ENCODE data around the gene MTCL1.

The MTCL1 gene

DNA sequence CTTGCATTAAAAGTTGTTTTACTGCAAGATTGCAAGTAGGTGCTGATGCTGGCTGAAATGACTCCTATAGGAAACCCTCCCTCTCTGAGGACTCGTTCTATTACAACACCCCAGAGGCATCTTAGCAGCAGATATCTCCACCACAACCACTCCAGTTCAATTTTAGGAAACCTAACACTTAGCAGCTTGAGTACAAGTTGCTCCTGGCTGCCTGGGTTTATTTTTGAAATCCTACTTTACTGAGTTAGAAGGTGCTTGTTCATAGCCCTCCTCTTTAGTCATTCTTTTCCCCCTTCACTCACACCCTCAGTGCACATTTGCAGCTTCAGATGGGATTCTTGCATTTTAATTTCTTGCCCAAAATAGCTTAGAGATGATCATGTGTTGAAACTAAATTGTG, 111.5 kb downstream of the MTCL1 start:
- DNase-seq, result no peak

DNA sequence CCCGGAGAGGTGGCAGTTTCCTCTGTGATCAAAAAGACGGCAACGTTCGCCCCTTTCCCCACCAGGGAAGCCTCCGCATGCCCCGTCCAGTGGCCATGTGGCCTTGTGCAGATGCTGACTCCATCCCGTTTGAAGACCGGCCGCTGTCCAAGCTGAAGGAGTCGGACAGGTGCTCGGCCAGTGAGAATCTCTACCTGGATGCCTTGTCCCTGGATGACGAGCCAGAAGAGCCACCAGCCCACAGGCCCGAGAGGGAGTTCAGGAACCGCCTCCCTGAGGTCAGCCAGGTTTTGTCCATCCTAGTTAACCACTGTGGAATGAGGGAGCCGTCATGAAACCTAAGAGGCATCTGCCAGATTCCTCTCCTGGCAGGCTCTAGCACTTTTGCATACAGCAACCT, 113.6 kb downstream of the MTCL1 start:
- DNase-seq, result no peak

DNA sequence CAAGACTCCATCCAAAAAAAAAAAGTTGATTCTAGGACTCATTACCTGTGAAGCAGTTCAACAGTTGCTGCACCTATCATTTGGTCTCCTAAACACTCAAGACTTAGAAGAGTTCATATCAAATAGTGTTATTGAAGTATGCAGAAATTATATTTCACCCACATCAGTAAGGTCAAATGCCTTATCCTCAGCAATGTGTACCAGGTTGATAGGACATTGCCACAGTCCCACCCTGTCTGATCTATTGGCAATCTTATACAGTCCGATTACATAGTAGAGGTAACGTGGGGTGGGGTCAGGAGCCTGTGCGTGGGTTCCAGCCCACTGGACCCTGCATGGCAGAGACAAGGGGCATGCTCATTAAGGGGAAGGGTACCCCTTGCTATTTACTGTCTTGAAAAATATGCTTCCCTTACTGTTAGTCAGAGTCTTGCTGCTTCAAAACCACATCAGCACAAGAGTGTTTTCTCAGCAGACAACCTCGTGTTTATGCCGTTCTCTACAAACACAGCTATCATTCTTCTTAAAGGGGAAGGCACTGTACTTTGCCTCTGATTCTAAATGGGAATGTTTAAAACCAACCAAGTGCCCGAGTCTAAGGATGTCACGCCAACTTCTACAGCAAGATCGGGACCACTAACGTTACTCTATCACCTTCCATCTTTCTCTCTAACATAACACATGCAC, 115.2 kb downstream of the MTCL1 start:
- DNase-seq, result no peak

DNA sequence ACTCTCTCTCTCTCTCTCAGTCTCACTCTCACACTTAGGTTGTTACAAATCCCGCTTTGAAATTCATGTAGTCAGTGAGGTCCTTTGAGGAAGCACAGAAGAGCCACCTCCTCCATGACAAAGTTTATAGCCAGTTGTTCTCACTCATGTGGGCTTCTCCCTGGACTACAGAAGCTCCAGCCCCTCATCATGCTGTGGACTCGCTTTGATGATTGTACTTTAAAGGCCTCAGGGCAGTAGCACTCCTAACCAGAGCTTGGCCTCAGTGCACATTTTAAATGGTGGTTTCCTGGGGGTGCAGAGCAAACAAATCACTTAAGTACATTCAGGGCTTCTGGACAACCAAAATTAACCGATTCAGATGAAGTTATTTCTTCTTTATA, 115.7 kb downstream of the MTCL1 start:
- DNase-seq, result no peak

GRCh38 chr18:8821531-8821930, 116.2 kb downstream of the MTCL1 start:
- no peak for DNase-seq

DNA sequence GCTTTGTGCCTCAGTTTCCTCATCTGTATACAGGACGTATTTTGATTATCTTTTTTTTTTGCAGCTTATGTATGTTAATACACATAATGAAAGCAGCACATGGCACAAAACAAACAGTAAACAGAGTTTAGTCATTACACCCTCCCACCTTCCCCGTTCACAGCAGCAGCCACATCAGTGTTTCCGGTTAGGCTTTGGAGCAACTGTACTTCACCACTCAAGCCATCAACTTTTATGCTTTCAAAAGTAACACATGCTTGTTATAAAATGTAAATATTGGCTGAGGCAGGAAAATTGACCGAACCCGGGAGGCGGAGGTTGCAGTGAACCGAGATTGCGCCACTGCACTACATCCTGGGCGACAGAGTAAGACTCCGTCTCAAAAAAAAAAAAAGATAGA, 117.3 kb downstream of the MTCL1 start:
- DNase-seq, result no peak

GRCh38 chr18:8823530-8823929, 118.2 kb downstream of the MTCL1 start:
- no peak for DNase-seq

- no peak for DNase-seq
Measured at GRCh38 chr18:8824846-8825245, 119.5 kb downstream of the MTCL1 start.

DNA sequence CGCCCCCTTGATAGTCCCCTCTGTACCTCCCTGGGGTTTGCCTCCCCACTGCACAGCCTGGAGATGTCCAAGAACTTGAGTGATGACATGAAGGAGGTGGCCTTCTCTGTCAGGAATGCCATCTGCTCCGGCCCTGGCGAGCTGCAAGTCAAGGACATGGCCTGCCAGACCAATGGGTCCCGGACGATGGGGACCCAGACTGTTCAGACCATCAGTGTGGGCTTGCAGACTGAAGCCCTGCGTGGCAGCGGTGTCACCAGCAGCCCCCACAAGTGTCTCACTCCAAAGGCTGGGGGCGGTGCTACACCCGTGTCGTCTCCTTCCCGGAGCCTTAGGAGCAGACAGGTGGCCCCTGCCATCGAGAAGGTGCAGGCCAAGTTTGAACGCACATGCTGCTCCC, 119.9 kb downstream of the MTCL1 start:
- no peak for DNase-seq

GRCh38 chr18:8825729-8826375, 120.5 kb downstream of the MTCL1 start:
- no peak for DNase-seq

DNA sequence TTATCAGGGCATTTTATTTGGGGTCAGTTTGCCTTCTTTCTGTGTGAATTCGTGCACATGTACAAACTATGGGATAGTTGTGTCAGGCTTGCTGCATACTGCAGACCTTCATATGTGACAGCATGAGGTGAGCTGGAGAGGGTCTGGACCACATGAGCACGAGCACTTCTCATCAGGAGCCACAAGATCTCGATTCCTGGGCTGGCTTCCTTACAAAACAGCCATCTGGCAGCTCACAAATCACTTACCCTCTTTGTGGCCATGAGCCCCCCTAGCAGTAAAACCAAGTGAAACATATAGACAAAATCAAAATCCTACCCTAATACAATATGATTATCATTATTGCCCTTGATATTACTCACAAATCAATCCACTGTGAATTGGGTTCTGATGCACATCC, 121.2 kb downstream of the MTCL1 start:
- DNase-seq, result no peak

- no peak for DNase-seq
Measured at GRCh38 chr18:8826971-8827370, 121.6 kb downstream of the MTCL1 start.

DNA sequence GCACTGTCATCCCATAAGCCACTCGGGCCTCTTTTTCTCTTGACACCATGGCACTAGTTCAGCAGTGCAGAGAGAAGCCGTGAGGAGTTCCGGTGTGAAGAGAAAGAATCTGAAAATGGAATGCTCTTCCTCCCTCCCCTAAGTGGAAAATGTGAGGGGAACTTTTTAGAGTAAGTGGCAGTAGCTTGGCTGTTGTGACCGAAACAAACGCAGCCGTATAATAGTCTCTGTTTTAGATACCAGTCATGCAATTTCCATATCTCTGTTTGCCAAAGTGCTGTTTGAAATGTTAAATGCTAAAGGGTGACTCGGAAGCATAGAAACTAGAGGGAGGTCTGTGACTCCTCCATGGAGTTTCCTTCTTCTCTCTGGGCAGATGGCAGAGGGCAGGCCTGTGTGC, 122.9 kb downstream of the MTCL1 start:
- no peak for DNase-seq

DNA sequence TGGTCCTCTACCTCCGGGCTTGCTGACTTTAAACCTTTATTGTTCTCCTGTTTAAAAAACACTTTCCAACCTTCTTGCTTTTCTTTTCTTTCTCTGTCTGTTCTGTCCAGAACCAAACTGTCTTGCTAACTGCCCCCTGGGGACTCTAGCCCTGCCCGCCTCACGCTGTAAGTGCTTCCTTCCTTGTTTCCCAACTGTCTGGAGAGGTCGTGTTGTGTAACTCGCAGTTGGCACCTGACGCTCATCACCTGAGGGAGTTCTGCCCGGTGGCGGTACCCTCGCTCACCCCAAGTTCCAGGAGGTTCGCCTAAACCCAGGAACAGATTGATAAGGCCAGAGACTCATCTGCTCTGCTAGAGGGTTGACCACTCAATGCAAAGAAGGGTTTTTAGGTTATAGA, 123.4 kb downstream of the MTCL1 start:
- DNase-seq, result no peak

DNA sequence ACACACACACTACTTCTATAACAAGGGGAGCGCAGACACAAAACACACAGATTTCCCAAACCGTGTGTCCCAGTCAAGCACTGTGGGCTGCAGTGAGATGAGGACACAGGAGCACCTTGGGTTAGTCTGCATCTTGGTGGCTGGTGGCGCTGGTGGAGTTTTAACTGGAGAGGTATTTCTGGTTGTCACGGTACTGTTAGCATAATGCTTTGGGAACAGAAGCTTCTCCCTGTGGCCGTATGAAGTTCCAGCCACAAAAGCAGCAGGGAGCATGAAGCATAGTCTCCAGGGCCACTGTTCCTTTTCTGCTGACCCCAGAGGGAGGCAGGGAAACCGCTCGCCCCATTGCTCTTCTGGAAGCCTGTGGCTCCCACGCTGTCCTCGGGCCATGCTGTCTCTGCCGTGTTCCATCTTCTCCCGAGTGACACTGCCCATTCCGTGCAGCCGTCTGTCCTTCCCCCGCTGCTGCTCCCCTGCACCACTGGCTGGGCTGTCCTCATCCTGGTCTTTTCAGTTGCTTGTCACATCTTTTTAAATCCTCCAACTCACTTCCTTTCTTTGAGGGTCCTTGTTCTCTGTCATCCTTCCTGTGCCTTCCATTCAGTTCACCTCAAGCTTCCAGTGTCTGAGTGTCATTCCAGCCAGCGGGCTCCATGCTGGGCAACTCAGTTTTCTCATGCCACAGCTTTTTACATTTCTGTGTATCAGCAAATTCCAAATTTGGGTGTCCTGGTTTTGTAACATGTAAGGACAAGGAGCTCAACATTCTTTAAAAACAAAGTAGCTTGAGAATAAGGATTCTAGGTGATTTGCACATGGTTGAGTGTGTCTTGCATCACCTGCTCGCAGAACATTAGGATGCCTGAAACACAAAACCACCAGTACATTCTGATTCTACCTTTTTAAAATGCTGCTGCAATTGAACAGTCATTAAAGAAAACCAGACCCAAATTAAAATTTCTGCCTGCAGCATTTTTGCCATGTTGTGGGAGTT, 125.0 kb downstream of the MTCL1 start:
- no peak for DNase-seq

GRCh38 chr18:8831112-8831511, 125.8 kb downstream of the MTCL1 start:
- DNase-seq, result no peak

GRCh38 chr18:8831531-8831930, 126.2 kb downstream of the MTCL1 start:
- DNase-seq, result no peak

DNA sequence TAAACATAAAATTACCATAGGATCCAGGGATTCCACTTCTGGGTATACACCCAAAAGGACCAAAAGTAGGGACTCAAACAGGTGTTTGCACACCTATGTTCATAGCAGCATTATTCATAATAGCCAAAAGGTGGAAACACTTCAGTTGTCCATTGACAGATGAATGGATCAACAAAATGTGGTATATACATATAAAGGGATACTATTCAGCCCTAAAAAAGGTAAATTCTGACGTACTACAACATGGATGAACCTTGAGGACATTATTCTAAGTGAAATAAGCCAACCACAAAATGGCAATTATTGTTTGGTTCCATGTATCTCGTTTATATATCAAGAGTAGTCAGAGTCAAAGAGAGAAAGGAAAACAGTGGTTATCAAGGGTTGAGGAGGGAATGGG, 128.1 kb downstream of the MTCL1 start:
- no peak for DNase-seq

GRCh38 chr18:8834881-8835280, 129.5 kb downstream of the MTCL1 start:
- no peak for DNase-seq

DNA sequence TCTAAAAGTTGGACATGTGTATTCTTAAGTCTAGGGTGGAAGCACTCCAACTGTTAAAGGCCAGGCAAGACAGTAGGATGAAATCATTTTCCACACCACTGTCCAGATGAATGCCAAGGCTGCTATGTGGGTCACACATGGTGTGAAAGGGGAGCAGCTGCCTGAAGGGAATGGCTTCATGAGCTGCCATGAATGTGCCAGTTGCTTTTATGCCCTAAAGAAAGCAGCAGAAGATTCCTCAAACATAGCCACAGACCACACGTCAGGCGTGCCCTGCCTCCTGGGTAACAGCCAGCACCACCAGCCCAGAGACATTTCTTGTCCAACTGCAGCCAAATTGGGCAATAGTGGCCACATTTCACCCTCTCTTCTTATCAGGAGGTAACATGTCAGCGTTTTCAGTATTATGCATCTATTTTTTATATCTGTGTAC, 130.2 kb downstream of the MTCL1 start:
- DNase-seq, result no peak

DNA sequence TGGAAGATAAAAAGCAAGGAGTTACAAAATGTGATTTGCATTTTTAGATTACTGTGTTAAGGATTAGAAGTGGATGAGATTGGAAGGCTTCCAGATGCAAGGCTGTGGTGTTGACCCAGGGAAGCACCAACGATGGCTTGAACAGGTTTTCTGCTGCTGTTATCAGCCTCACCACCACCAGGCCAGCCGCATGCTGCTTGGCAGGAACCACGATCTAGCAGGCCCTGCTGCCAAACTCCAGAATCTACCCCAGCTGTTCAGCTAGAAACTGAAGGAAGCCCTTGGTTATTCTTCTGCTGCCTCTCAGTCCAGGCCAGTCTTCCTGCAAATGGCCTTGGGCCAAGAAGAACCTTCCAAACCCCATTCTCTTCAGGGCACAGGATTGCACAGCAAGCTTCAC, 133.9 kb downstream of the MTCL1 start:
- DNase-seq, result no peak

DNA sequence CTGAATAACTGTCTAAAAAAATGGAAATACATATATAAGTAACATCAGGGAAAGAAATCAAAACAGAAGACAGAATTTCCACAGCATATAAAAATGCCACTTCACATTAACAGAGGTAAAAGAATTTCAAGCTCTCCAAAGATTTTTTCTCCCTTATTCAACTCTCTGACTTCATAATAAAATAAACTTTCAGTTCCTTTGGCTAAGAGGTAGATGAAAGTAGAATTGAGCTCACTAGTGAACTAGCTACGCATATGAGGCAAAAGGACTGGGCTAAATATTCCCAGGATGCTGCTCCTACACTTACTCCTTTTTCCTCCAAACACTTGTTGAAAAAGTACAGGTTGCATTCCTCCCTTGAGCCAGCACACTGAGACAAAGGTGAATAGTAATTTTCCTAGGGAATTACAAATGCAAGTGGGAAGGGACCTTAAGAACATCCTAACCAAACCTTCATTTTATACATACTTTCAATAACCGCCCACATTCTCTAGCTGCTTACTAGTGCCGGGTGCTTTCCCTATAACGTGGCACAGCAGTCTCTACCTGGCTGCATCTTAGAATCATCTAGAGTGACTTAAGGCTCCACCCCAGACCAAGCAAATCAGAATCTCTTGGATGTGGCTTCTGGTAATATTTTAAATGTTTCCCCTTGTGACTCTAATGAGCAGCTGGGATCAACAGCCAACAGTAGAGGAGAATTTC, 136.6 kb downstream of the MTCL1 start:
- no peak for DNase-seq

GRCh38 chr18:8842506-8842905, 137.2 kb downstream of the MTCL1 start:
- no peak for DNase-seq

Data from CD4-positive, alpha-beta T cell treated with Interleukin-6 for 4 hours (primary cell).